ENCODE measurements around the gene ALK. TPM values are rescaled to one million over a fixed set of nuclear protein-coding genes. Genes with fewer than 3 reads are reported as not detected.

Gene ALK
- total RNA-seq, 4 donors from 2014 or later, result 0.06 to 4.1 TPM; not detected in 2

- Histone ChIP-seq H3K4me1 (no peaks in the 10 kb centered on the region), H3K36me3 (no peaks in the 10 kb centered on the region), H3K27ac (no peak overlapping the region), H3K9me3 (no peaks in the 10 kb centered on the region), H3K4me3 (no peak overlapping the region), H3K27me3 (no peaks in the 10 kb centered on the region)
- intact Hi-C loops (cut with DNase I; ENCODE audit: low total_unique reads), result no loop called here
- TF ChIP-seq POLR2A (IDR thresholded peaks at IDR 0.05) (no peak), CTCF (IDR thresholded peaks at IDR 0.05) (no peak)
- no peak for DNase-seq
These were observed 49.8 kb downstream of the ALK start for GRCh38 chr2:29871541-29871940.

- no peak for DNase-seq
- Histone ChIP-seq H3K4me3 (no peak overlapping the region), H3K9me3 (no peaks in the 10 kb centered on the region), H3K4me1 (no peaks in the 10 kb centered on the region), H3K36me3 (no peaks in the 10 kb centered on the region), H3K27me3 (no peaks in the 10 kb centered on the region), H3K27ac (no peak overlapping the region)
- no peak for TF ChIP-seq CTCF (IDR thresholded peaks at IDR 0.05)
- TF ChIP-seq POLR2A (IDR thresholded peaks at IDR 0.05), result no peak
- intact Hi-C loops (cut with DNase I; ENCODE audit: low total_unique reads), result no loop called here
These were observed 55.9 kb downstream of the ALK start for GRCh38 chr2:29865512-29865911.

GRCh38 chr2:29864988-29865387 lies 56.4 kb downstream of the ALK start:
- Histone ChIP-seq H3K4me1 (no peaks in the 10 kb centered on the region), H3K9me3 (no peaks in the 10 kb centered on the region), H3K27ac (no peak overlapping the region), H3K4me3 (no peak overlapping the region), H3K36me3 (no peaks in the 10 kb centered on the region), H3K27me3 (no peaks in the 10 kb centered on the region)
- intact Hi-C loops (cut with DNase I; ENCODE audit: low total_unique reads), result no loop called here
- DNase-seq, result no peak
- TF ChIP-seq CTCF (IDR thresholded peaks at IDR 0.05) (no peak), POLR2A (IDR thresholded peaks at IDR 0.05) (no peak)

- H3K4me1 ChIP-seq, result peaks cover 0 to 4% of the 10 kb centered on the region in 2 donors
- H3K27ac ChIP-seq, result no peak overlapping the region
- H3K27me3 ChIP-seq, result no peaks in the 10 kb centered on the region
- intact Hi-C loops (cut with DNase I; ENCODE audit: low total_unique reads), result no loop called here
- no peak overlapping the region for H3K4me3 ChIP-seq
- DNase-seq, result no peak
- no peaks in the 10 kb centered on the region for H3K9me3 ChIP-seq
- H3K36me3 ChIP-seq, result no peaks in the 10 kb centered on the region
- TF ChIP-seq POLR2A (IDR thresholded peaks at IDR 0.05) (no peak), CTCF (IDR thresholded peaks at IDR 0.05) (no peak)
These were observed 65.3 kb downstream of the ALK start for GRCh38 chr2:29855924-29856639.

- Histone ChIP-seq H3K4me1 (no peaks in the 10 kb centered on the region), H3K27me3 (no peaks in the 10 kb centered on the region), H3K36me3 (no peaks in the 10 kb centered on the region), H3K27ac (no peak overlapping the region), H3K9me3 (no peaks in the 10 kb centered on the region), H3K4me3 (no peak overlapping the region)
- intact Hi-C loops (cut with DNase I; ENCODE audit: low total_unique reads), result no loop called here
- TF ChIP-seq CTCF (IDR thresholded peaks at IDR 0.05) (no peak), POLR2A (IDR thresholded peaks at IDR 0.05) (no peak)
- DNase-seq, result no peak
These were observed 70.6 kb downstream of the ALK start for GRCh38 chr2:29850794-29851193.
